Ishikawa (cell line): Measurements from ENCODE around the gene PLEKHA7.

Experiments used
- EGR1 ChIP-seq: IDR thresholded peaks from 2 replicates; pipeline ENCODE4 v1.6.1; 2012
- RAD21 ChIP-seq: IDR thresholded peaks from 2 replicates; pipeline ENCODE4 v1.6.1; 2012; ENCODE audit warnings: low read depth
- REST ChIP-seq: IDR thresholded peaks from 2 replicates; pipeline ENCODE4 v1.6.1; 2012; ENCODE audit warnings: low read depth, mild to moderate bottlenecking
- TAF1 ChIP-seq: IDR thresholded peaks from 2 replicates; pipeline ENCODE4 v1.6.1; 2012; ENCODE audit warnings: low read depth, mild to moderate bottlenecking
- TCF12 ChIP-seq: IDR thresholded peaks from 2 replicates; pipeline ENCODE4 v1.6.1; 2012; ENCODE audit warnings: low read depth
- YY1 ChIP-seq: IDR thresholded peaks from 2 replicates; pipeline ENCODE4 v1.6.1; 2012; ENCODE audit warnings: low read depth

GRCh38 chr11:16816358-16817270 is 197.6 kb downstream of the PLEKHA7 start:
- TF ChIP-seq EGR1 (no peak), TAF1 (no peak), RAD21 (no peak), YY1 (no peak), TCF12 (no peak), REST (no peak)
